ENCODE results near the gene HEXD. TPM values are rescaled to one million over a fixed set of nuclear protein-coding genes. Genes with fewer than 3 reads are reported as not detected.

HEXD gene
- total and polyA plus RNA-seq, 2 donors (not counting 3 experiments of a cell fraction or from before 2014, with no cell fraction given): 12.9 to 18.6 TPM

- H3K79me2 ChIP-seq (ENCODE audit: control insufficient read depth, insufficient read depth, low read length): no peaks in the 10 kb centered on the region
- no peak for FAIRE-seq
- POLR2A ChIA-PET: no interaction called here
- no peaks in the 10 kb centered on the region for H3K36me3 ChIP-seq (ENCODE audit: control insufficient read depth in 2 of 2, extremely low read depth in 1 of 2, insufficient read depth in 2 of 2, low read length in 2 of 2)
- no peak overlapping the region for H3K9ac ChIP-seq (replicated peaks; ENCODE audit: extremely low read depth, insufficient read depth, low read length)
- no peaks in the 10 kb centered on the region for H3K9me3 ChIP-seq (replicated peaks; ENCODE audit: control insufficient read depth, insufficient read depth, low read length)
- dilution Hi-C loops (cut with MboI; ENCODE audit: extremely low pct_ligation_motif_present, low sequenced_read_pairs) (no loop called here), intact Hi-C loops (cut with micrococcal nuclease) (no loop called here)
- DNase-seq (ENCODE audit: low read depth, low spot score): no peak
- no peak overlapping the region for H3K4me2 ChIP-seq (ENCODE audit: insufficient read depth, low read length)
- H3K9me1 ChIP-seq (replicated peaks; ENCODE audit: control insufficient read depth, extremely low read depth, insufficient read depth, low read length): no peaks in the 10 kb centered on the region
- no peaks in the 10 kb centered on the region for H4K20me1 ChIP-seq (replicated peaks; ENCODE audit: control insufficient read depth, extremely low read depth, insufficient read depth, low read length)
- BruUV-seq (replicated peaks): no TSS peak
- CTCF ChIA-PET: no interaction called here
- H3K4me1 ChIP-seq (ENCODE audit: control insufficient read depth, extremely low read depth, insufficient read depth, low read length): no peaks in the 10 kb centered on the region
- no peaks in the 10 kb centered on the region for H3K27me3 ChIP-seq (ENCODE audit: control insufficient read depth in 2 of 2, insufficient read depth in 2 of 2, low read length in 2 of 2)
- no peak overlapping the region for H3K27ac ChIP-seq (ENCODE audit: insufficient read depth, low read depth, low read length)
- TF ChIP-seq POLR2AphosphoS5 (IDR thresholded peaks at IDR 0.05; ENCODE audit: insufficient read depth, low read depth, low read length) (no peak), MAX (IDR thresholded peaks at IDR 0.05; ENCODE audit: insufficient read depth, insufficient read length) (no peak), POLR2A (IDR thresholded peaks at IDR 0.05; ENCODE audit: low read depth, low read length) (no peak), MYC (IDR thresholded peaks at IDR 0.05; ENCODE audit: low read depth, low read length) (no peak), GATA2 (IDR thresholded peaks at IDR 0.05; ENCODE audit: insufficient read depth, insufficient read length, low read depth, low read length) (no peak), FOS (IDR thresholded peaks at IDR 0.05; ENCODE audit: borderline replicate concordance, insufficient read depth, low read length) (no peak), JUN (IDR thresholded peaks at IDR 0.05; ENCODE audit: borderline replicate concordance, insufficient read depth, insufficient read length, low read depth) (no peak), EZH2 (IDR thresholded peaks at IDR 0.05; ENCODE audit: borderline replicate concordance, low read depth, low read length, severe bottlenecking) (no peak), CTCF (IDR thresholded peaks at IDR 0.05; ENCODE audit: extremely low read depth in 1 of 2, insufficient read depth in 1 of 2, low read depth in 1 of 2, low read length in 2 of 2) (no peak)
- H3K4me3 ChIP-seq (replicated peaks in 1 of 3; ENCODE audit: insufficient read depth in 1 of 3, low read depth in 1 of 3, low read length in 3 of 3): no peak overlapping the region
- H2AFZ ChIP-seq (ENCODE audit: low read depth, low read length): no peak overlapping the region
Measured at GRCh38 chr17:82390015-82390859, 27.9 kb upstream of the HEXD start.

Measured in endothelial cell of umbilical vein (primary cell).